HEK293 (cell line): Measurements from ENCODE around the gene CARD14.

Source experiments
- KLF16 ChIP-seq: fragments of 450-650 bp; formaldehyde crosslinking; IDR thresholded peaks from 2 replicates; pipeline ENCODE4 v1.5.1; 2017; ENCODE audit warnings: missing biosample characterization, missing genetic modification characterization
- SP3 ChIP-seq: fragments of 450-650 bp; formaldehyde crosslinking; IDR thresholded peaks from 2 replicates; pipeline ENCODE4 v1.5.1; 2016; ENCODE audit warnings: missing biosample characterization, missing genetic modification characterization
- ZNF785 ChIP-seq: fragments of 450-650 bp; formaldehyde crosslinking; IDR thresholded peaks from 2 replicates; pipeline ENCODE4 v1.5.1; 2016; ENCODE audit warnings: missing biosample characterization, missing genetic modification characterization
- TF ChIP-seq, protein P1 (sequence below): fragments of 450-650 bp; formaldehyde crosslinking; IDR thresholded peaks from 2 replicates; pipeline ENCODE4 v1.5.1; 2016; ENCODE audit warnings: missing biosample characterization, missing genetic modification characterization
- TF ChIP-seq, protein P2 (sequence below): fragments of 450-650 bp; formaldehyde crosslinking; IDR thresholded peaks from 2 replicates; pipeline ENCODE4 v1.5.1; 2016; ENCODE audit warnings: missing biosample characterization, missing genetic modification characterization, low read depth

DNA sequence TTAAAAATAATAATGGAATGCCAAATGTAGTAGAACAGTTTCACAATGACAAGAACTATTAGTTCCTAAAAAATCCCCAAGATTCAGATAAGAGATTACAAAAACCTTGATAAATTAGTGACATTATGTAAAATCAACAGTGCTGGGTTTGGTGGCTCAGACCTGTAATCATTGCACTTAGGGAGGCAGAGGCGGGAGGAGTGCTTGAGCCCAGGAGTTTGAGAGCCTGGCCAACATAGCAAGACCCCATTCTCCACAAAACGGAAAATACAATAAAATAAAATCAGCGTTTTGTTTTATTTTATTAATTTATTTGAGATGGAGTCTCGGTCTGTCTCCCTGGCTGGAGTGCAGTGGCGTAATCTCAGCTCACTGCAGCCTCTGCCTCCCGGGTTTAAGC lies 4.1 kb downstream of the CARD14 start:
- TF ChIP-seq SP3 (tag by site-specific recombination) (no peak), KLF16 (tag by site-specific recombination) (no peak), ZNF785 (tag by site-specific recombination) (no peak)
- TF ChIP-seq, protein P1, sequence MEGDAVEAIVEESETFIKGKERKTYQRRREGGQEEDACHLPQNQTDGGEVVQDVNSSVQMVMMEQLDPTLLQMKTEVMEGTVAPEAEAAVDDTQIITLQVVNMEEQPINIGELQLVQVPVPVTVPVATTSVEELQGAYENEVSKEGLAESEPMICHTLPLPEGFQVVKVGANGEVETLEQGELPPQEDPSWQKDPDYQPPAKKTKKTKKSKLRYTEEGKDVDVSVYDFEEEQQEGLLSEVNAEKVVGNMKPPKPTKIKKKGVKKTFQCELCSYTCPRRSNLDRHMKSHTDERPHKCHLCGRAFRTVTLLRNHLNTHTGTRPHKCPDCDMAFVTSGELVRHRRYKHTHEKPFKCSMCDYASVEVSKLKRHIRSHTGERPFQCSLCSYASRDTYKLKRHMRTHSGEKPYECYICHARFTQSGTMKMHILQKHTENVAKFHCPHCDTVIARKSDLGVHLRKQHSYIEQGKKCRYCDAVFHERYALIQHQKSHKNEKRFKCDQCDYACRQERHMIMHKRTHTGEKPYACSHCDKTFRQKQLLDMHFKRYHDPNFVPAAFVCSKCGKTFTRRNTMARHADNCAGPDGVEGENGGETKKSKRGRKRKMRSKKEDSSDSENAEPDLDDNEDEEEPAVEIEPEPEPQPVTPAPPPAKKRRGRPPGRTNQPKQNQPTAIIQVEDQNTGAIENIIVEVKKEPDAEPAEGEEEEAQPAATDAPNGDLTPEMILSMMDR (tag by site-specific recombination) = no peak
- TF ChIP-seq, protein P2, sequence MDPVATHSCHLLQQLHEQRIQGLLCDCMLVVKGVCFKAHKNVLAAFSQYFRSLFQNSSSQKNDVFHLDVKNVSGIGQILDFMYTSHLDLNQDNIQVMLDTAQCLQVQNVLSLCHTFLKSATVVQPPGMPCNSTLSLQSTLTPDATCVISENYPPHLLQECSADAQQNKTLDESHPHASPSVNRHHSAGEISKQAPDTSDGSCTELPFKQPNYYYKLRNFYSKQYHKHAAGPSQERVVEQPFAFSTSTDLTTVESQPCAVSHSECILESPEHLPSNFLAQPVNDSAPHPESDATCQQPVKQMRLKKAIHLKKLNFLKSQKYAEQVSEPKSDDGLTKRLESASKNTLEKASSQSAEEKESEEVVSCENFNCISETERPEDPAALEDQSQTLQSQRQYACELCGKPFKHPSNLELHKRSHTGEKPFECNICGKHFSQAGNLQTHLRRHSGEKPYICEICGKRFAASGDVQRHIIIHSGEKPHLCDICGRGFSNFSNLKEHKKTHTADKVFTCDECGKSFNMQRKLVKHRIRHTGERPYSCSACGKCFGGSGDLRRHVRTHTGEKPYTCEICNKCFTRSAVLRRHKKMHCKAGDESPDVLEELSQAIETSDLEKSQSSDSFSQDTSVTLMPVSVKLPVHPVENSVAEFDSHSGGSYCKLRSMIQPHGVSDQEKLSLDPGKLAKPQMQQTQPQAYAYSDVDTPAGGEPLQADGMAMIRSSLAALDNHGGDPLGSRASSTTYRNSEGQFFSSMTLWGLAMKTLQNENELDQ (tag by site-specific recombination) = no peak
